HepG2 (cell line): ENCODE measurements around the gene SLC35B2.

Source experiments
- CTCF ChIP-seq: sonication (generic); formaldehyde crosslinking; IDR thresholded peaks from 2 replicates; pipeline ENCODE4 v1.5.0; 2020; ENCODE audit warnings: mild to moderate bottlenecking, missing genetic modification reagents, moderate library complexity
- HDAC2 ChIP-seq: sonication (generic); formaldehyde crosslinking; IDR thresholded peaks from 2 replicates; pipeline ENCODE4 v1.4.0; 2020; ENCODE audit warnings: missing genetic modification reagents
- NBN ChIP-seq: fragments of 450-650 bp; conservative IDR thresholded peaks from 2 replicates; pipeline ENCODE4 v1.6.1; 2017
- RNF2 ChIP-seq: fragments of 450-650 bp; conservative IDR thresholded peaks from 2 replicates; pipeline ENCODE4 v1.6.1; 2016; ENCODE audit warnings: low read depth
- YEATS4 ChIP-seq: sonication (generic); formaldehyde crosslinking; IDR thresholded peaks from 2 replicates; pipeline ENCODE4 v1.4.0; 2020; ENCODE audit warnings: missing genetic modification reagents, borderline replicate concordance
- ZNF646 ChIP-seq: sonication (generic); formaldehyde crosslinking; IDR thresholded peaks from 2 replicates; pipeline ENCODE4 v1.9.0; 2021; ENCODE audit warnings: mild to moderate bottlenecking, missing genetic modification reagents
- ZNF746 ChIP-seq: sonication (generic); formaldehyde crosslinking; IDR thresholded peaks from 2 replicates; pipeline ENCODE4 v1.8.0; 2022; ENCODE audit warnings: mild to moderate bottlenecking, missing genetic modification reagents

GRCh38 chr6:44265722-44266233 is 8.4 kb upstream of the SLC35B2 start:
- no peak for TF ChIP-seq CTCF (CRISPR knock-in tag)
- no peak for TF ChIP-seq RNF2
- no peak for TF ChIP-seq NBN
- no peak for TF ChIP-seq ZNF646 (CRISPR knock-in tag)
- no peak for TF ChIP-seq YEATS4 (CRISPR knock-in tag)
- TF ChIP-seq ZNF746: no peak
- TF ChIP-seq HDAC2 (CRISPR knock-in tag): no peak
